CD14-positive monocyte (primary cell): ENCODE results near the gene HERC6. TPM values are rescaled to one million over a fixed set of nuclear protein-coding genes. Genes with fewer than 3 reads are reported as not detected.

Source experiments
- DNase-seq, 3 donors: peaks; one replicate each; pipeline ENCODE4 v3.0.0-alpha.2; 2011 to 2022
- H2AFZ ChIP-seq: 2 replicates; pipeline ENCODE4 v1.6.0; 2012; ENCODE audit warnings: mild to moderate bottlenecking, low read depth, low read length, inconsistent platforms; ENCODE audit not compliant: insufficient read depth, poor library complexity, severe bottlenecking
- H3K27ac ChIP-seq, 2 donors: 1 replicate in 1 of 2; 2 replicates in 1 of 2; pipeline ENCODE4 v1.5.1; 2012 to 2013; ENCODE audit warnings: low read length in 2 of 2, control low read depth in 1 of 2, inconsistent platforms in 1 of 2, low read depth in 1 of 2, mild to moderate bottlenecking in 1 of 2
- H3K27me3 ChIP-seq, 2 donors: one replicate each; pipeline versions ENCODE4 v1.6.0 to v1.6.1; 2011 to 2013; ENCODE audit warnings: low read length in 2 of 2; ENCODE audit not compliant: control insufficient read depth in 2 of 2, insufficient read depth in 2 of 2
- H3K36me3 ChIP-seq, 2 donors: replicated peaks in 1 of 2; 1 replicate in 1 of 2; 2 replicates in 1 of 2; pipeline versions ENCODE4 v1.5.1 to v1.6.1; 2012 to 2013; ENCODE audit warnings: low read length in 2 of 2, control low read depth in 1 of 2, inconsistent platforms in 1 of 2, mild to moderate bottlenecking in 1 of 2; ENCODE audit not compliant: insufficient read depth in 2 of 2, control insufficient read depth in 1 of 2
- H3K4me1 ChIP-seq, 2 donors: 1 replicate in 1 of 2; 2 replicates in 1 of 2; pipeline versions ENCODE4 v1.5.1 to v1.6.1; 2012 to 2013; ENCODE audit warnings: low read length in 2 of 2, control low read depth in 1 of 2, inconsistent platforms in 1 of 2, mild to moderate bottlenecking in 1 of 2, moderate library complexity in 1 of 2; ENCODE audit not compliant: insufficient read depth in 2 of 2, control insufficient read depth in 1 of 2
- H3K4me2 ChIP-seq: replicated peaks from 2 replicates; pipeline ENCODE3; 2012; ENCODE audit warnings: low read length, moderate library complexity, mild to moderate bottlenecking; ENCODE audit not compliant: poor library complexity, severe bottlenecking; ENCODE audit errors: extremely low read depth
- H3K4me3 ChIP-seq, 3 experiments: fragments of 200-600 bp in 1 of 3; sonication (generic) in 1 of 3; replicated peaks in 1 of 3; 1 replicate in 2 of 3; 2 replicates in 1 of 3; pipeline ENCODE4 v1.5.1; 2011 to 2013; ENCODE audit warnings: low read length in 3 of 3, mild to moderate bottlenecking in 3 of 3, control low read depth in 2 of 3, low read depth in 2 of 3, inconsistent platforms in 1 of 3, moderate library complexity in 1 of 3
- H3K79me2 ChIP-seq: 2 replicates; pipeline ENCODE4 v1.6.0; 2012; ENCODE audit warnings: mild to moderate bottlenecking, control low read depth, inconsistent platforms, low read length, moderate library complexity; ENCODE audit not compliant: insufficient read depth
- H3K9ac ChIP-seq: 2 replicates; pipeline ENCODE4 v1.6.0; 2017; ENCODE audit warnings: low read length, mild to moderate bottlenecking; ENCODE audit not compliant: insufficient read depth, poor library complexity, severe bottlenecking
- H3K9me3 ChIP-seq, 2 donors: replicated peaks in 1 of 2; 1 replicate in 1 of 2; 2 replicates in 1 of 2; pipeline versions ENCODE4 v1.5.1 to v1.6.1; 2012 to 2013; ENCODE audit warnings: low read length in 2 of 2, control low read depth in 1 of 2; ENCODE audit not compliant: control insufficient read depth in 1 of 2, insufficient read depth in 1 of 2
- H4K20me1 ChIP-seq: 2 replicates; pipeline ENCODE4 v1.6.0; 2012; ENCODE audit warnings: mild to moderate bottlenecking, low read length, control low read depth, moderate library complexity; ENCODE audit not compliant: insufficient read depth
- H3K27ac Mint-ChIP-seq, 7 donors: one replicate each; pipeline ENCODE4 v1.8.0; 2020; ENCODE audit warnings: mild to moderate bottlenecking in 7 of 7, mixed read lengths in 7 of 7, moderate library complexity in 6 of 7, inconsistent platforms in 2 of 7
- H3K27me3 Mint-ChIP-seq, 3 donors: one replicate each; pipeline ENCODE4 v1.8.0; 2021 to 2022; ENCODE audit warnings: low read depth in 3 of 3, mild to moderate bottlenecking in 3 of 3, mixed read lengths in 3 of 3, moderate library complexity in 3 of 3, inconsistent platforms in 1 of 3
- H3K36me3 Mint-ChIP-seq, 2 donors: one replicate each; pipeline ENCODE4 v1.8.0; 2020; ENCODE audit warnings: mixed read lengths in 2 of 2, inconsistent platforms in 1 of 2, mild to moderate bottlenecking in 1 of 2
- H3K4me1 Mint-ChIP-seq: one replicate; pipeline ENCODE4 v1.8.0; 2020; ENCODE audit warnings: mild to moderate bottlenecking, mixed read lengths
- H3K4me3 Mint-ChIP-seq, 2 donors: one replicate each; pipeline ENCODE4 v1.8.0; 2020; ENCODE audit warnings: mild to moderate bottlenecking in 2 of 2, mixed read lengths in 2 of 2, moderate library complexity in 1 of 2
- H3K9me3 Mint-ChIP-seq, 7 donors: one replicate each; pipeline ENCODE4 v1.8.0; 2020 to 2022; ENCODE audit warnings: mixed read lengths in 7 of 7, mild to moderate bottlenecking in 6 of 7, moderate library complexity in 6 of 7, inconsistent platforms in 2 of 7
- CTCF ChIP-seq: fragments of 200-600 bp; IDR thresholded peaks from one replicate; pipeline ENCODE4 v1.8.0; 2022; ENCODE audit warnings: antibody characterized with exemption, mild to moderate bottlenecking
- WGBS: methylation state at CpG from one replicate; pipeline ENCODE4 v1.1.5; 2013; ENCODE audit warnings: missing lambda C conversion rate; ENCODE audit not compliant: insufficient coverage; 5-methylcytosine and 5-hydroxymethylcytosine counted together
- intact Hi-C, 2 donors: fragments of 100-400 bp; cut with micrococcal nuclease; formaldehyde crosslinking; loops; one replicate each; pipeline versions ENCODE4 v1.15.0 to v1.15.1; 2023
- polyA plus RNA-seq, 3 donors: library from polyadenylated mRNA; depleted of rRNA in 1 of 3; unstranded in 2 of 3; stranded (reverse) in 1 of 3; fragments of 300-500 nt in 2 of 3; fragments of >200 nt in 1 of 3; fragmentation: Illumina TruSeq in 2 of 3; gene quantifications; 1 replicate in 2 of 3; 2 replicates in 1 of 3; pipeline ENCODE4 v1.2.3, GENCODE V29; 2012 to 2021

HERC6 gene
- polyA plus RNA-seq, 3 donors, result 4.1 to 9.4 (median 6.1) TPM

- H3K9me3 Mint-ChIP-seq, result peaks cover 1 to 12% (median 7%) of the 10 kb centered on the region in 7 donors
These were observed 60.6 kb downstream of the HERC6 start for GRCh38 chr4:88439161-88439760.

GRCh38 chr4:88440146-88440545 is 61.5 kb downstream of the HERC6 start:
- Histone ChIP-seq H3K36me3 (peaks cover 4 to 26% of the 10 kb centered on the region in 2 donors), H3K4me3 (no peak overlapping the region), H3K4me2 (no peak overlapping the region), H3K9ac (no peak overlapping the region), H3K27ac (no peak overlapping the region), H3K27me3 (no peaks in the 10 kb centered on the region), H3K4me1 (no peaks in the 10 kb centered on the region), H2AFZ (no peak overlapping the region), H4K20me1 (no peaks in the 10 kb centered on the region), H3K79me2 (no peaks in the 10 kb centered on the region), H3K9me3 (no peaks in the 10 kb centered on the region)
- intact Hi-C loops, result no loop called here
- TF ChIP-seq CTCF, result no peak
- 100% methylated on average over 1 of the region's 1 CpG for WGBS
- Mint-ChIP-seq H3K27me3 (no peaks in the 10 kb centered on the region), H3K36me3 (peaks cover 26% of the 10 kb centered on the region in 2 donors), H3K4me1 (no peaks in the 10 kb centered on the region), H3K4me3 (no peak overlapping the region), H3K9me3 (peaks cover 2 to 12% (median 7%) of the 10 kb centered on the region in 7 donors), H3K27ac (no peak overlapping the region)
- no peak for DNase-seq

More at GRCh38 chr4:88439161-88439760, 60.6 kb downstream of the HERC6 start:
- no peak overlapping the region for H3K4me2 ChIP-seq
- Mint-ChIP-seq H3K4me1 (no peaks in the 10 kb centered on the region), H3K4me3 (no peak overlapping the region), H3K27ac (no peak overlapping the region), H3K27me3 (no peaks in the 10 kb centered on the region), H3K36me3 (peaks cover 28 to 30% of the 10 kb centered on the region in 2 donors)
- TF ChIP-seq CTCF, result no peak
- no peaks in the 10 kb centered on the region for H3K27me3 ChIP-seq
- no peak overlapping the region for H2AFZ ChIP-seq
- no peak for DNase-seq
- no peaks in the 10 kb centered on the region for H3K4me1 ChIP-seq
- no peaks in the 10 kb centered on the region for H4K20me1 ChIP-seq
- H3K36me3 ChIP-seq, result peaks cover 4 to 26% of the 10 kb centered on the region in 2 donors
- H3K4me3 ChIP-seq, result no peak overlapping the region
- no peaks in the 10 kb centered on the region for H3K79me2 ChIP-seq
- H3K9ac ChIP-seq, result no peak overlapping the region
- 91% methylated on average over 1 of the region's 3 CpGs for whole genome bisulfite sequencing
- no peaks in the 10 kb centered on the region for H3K9me3 ChIP-seq
- intact Hi-C loops, result no loop called here
- no peak overlapping the region for H3K27ac ChIP-seq
